ENCODE data around the gene LMO1. TPM values are rescaled to one million over a fixed set of nuclear protein-coding genes. Genes with fewer than 3 reads are reported as not detected.
A peak's percentile ranks its signal among the peaks of the same experiment; 100 is the strongest.

Gene LMO1
- total and polyA plus RNA-seq, 9 of the 15 experiments (the other 6 are each of a cell fraction or from before 2014, with no cell fraction given): not detected

DNA sequence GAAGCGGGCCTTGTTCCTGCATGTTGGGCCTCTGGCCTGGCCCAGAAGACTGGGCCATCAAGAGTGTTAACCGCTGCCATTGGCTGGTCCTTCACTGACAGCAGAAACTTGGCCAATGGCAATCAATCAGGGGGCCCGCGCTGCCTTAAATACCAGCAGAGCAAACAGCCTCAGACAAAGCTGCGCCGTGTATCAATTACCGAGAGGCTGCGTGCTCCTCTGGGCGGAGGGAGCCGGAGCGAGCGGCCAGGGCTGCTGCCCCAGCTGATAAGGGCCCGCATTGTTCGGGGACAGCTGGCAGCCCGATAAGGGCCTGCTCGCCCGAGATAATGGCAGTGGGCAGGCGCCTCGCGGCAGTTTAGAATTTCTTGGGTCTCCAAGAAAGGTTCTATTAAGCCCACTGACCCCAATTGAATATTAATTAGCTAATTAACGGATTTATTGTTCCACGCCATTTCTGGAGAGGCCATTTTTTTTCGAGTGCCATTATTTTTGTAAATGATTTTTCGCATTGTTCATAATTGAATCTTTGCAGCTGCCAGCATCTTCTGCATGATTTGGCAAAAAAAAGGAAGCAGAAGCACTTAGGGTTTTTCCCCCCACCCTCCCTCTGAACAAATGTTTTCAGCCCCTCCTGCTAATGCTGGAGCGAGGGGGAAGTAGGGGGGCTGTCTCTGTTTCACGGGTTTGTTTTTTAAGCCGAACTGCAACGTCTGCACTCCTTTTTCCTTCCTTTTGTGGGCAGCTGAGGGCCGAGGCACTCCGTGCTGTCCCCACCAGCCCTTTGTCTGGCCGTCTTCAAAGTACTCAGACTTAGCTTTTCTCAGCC lies 57.2 kb downstream of the LMO1 start (continued):
- TF ChIP-seq ZNF780A (CRISPR knock-in tag; IDR thresholded peaks at IDR 0.05): no peak
- TF ChIP-seq ZNF436 (CRISPR knock-in tag; IDR thresholded peaks at IDR 0.05): no peak
- TF ChIP-seq ZNF324 (CRISPR knock-in tag; IDR thresholded peaks at IDR 0.05): 0 out of 2 replicates have a peak, but pooled peaks have one; percentile 16
- peak; percentile 65 for TF ChIP-seq LEF1 (IDR thresholded peaks at IDR 0.05)
- TF ChIP-seq, protein P1, sequence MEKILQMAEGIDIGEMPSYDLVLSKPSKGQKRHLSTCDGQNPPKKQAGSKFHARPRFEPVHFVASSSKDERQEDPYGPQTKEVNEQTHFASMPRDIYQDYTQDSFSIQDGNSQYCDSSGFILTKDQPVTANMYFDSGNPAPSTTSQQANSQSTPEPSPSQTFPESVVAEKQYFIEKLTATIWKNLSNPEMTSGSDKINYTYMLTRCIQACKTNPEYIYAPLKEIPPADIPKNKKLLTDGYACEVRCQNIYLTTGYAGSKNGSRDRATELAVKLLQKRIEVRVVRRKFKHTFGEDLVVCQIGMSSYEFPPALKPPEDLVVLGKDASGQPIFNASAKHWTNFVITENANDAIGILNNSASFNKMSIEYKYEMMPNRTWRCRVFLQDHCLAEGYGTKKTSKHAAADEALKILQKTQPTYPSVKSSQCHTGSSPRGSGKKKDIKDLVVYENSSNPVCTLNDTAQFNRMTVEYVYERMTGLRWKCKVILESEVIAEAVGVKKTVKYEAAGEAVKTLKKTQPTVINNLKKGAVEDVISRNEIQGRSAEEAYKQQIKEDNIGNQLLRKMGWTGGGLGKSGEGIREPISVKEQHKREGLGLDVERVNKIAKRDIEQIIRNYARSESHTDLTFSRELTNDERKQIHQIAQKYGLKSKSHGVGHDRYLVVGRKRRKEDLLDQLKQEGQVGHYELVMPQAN (IDR thresholded peaks at IDR 0.05; ENCODE audit: borderline replicate concordance): no peak
- no peak for TF ChIP-seq CREBBP (IDR thresholded peaks at IDR 0.05; ENCODE audit: low read depth, low read length)
- TF ChIP-seq HOMEZ (CRISPR knock-in tag; IDR thresholded peaks at IDR 0.05): no peak
- no peak for TF ChIP-seq ZNF398 (CRISPR knock-in tag; IDR thresholded peaks at IDR 0.05)
- no peak for TF ChIP-seq ZFP91 (CRISPR knock-in tag; IDR thresholded peaks at IDR 0.05)
- TF ChIP-seq BCL6 (CRISPR knock-in tag; IDR thresholded peaks at IDR 0.05): peak; percentile 83
- TF ChIP-seq RFX1 (IDR thresholded peaks at IDR 0.05): no peak
- no peak; the same call in 1 of the 2 replicates for TF ChIP-seq EP400 (IDR thresholded peaks at IDR 0.05)
- TF ChIP-seq ZNF133 (CRISPR knock-in tag; IDR thresholded peaks at IDR 0.05): no peak
- TF ChIP-seq, protein P2, sequence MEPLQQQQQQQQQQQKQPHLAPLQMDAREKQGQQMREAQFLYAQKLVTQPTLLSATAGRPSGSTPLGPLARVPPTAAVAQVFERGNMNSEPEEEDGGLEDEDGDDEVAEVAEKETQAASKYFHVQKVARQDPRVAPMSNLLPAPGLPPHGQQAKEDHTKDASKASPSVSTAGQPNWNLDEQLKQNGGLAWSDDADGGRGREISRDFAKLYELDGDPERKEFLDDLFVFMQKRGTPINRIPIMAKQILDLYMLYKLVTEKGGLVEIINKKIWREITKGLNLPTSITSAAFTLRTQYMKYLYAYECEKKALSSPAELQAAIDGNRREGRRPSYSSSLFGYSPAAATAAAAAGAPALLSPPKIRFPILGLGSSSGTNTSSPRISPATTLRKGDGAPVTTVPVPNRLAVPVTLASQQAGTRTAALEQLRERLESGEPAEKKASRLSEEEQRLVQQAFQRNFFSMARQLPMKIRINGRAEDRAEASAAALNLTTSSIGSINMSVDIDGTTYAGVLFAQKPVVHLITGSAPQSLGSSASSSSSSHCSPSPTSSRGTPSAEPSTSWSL (CRISPR knock-in tag; IDR thresholded peaks at IDR 0.05; ENCODE audit: borderline replicate concordance): no peak
- TF ChIP-seq FOSL1 (tag; conservative IDR thresholded peaks at IDR 0.05): peak; percentile 63
- TF ChIP-seq ZNF12 (CRISPR knock-in tag; IDR thresholded peaks at IDR 0.05): no peak
- peak; percentile 36; the same call in 1 of the 2 replicates for TF ChIP-seq ELF1 (tag; IDR thresholded peaks at IDR 0.05)
- TF ChIP-seq KDM2B (CRISPR knock-in tag; IDR thresholded peaks at IDR 0.05): no peak
- TF ChIP-seq ZNF347 (CRISPR knock-in tag; IDR thresholded peaks at IDR 0.05; ENCODE audit: low read depth): no peak
- no peak for TF ChIP-seq ZNF253 (CRISPR knock-in tag; conservative IDR thresholded peaks at IDR 0.05)
- peak; percentile 14; the same call in 1 of the 2 replicates for TF ChIP-seq HLTF (IDR thresholded peaks at IDR 0.05)
